Stomach (tissue), 9 donors: ENCODE results near the gene PKIB. TPM values are rescaled to one million over a fixed set of nuclear protein-coding genes. Genes with fewer than 3 reads are reported as not detected.
"Not testable (repeated sequence)": the region's sequence is repeated elsewhere in the genome, so short reads cannot be mapped to it uniquely, and the experiment has no call there.

Experiments used
- DNase-seq, 2 donors: peaks; one replicate each; pipeline versions ENCODE4 v3.0.0 to v3.0.0-alpha.2; 2013 to 2019
- H3K27ac ChIP-seq, 5 donors: fragments of 200-600 bp in 4 of 5; sonication (generic) in 4 of 5; one replicate each; pipeline ENCODE4 v1.5.1; 2013 to 2019; ENCODE audit warnings: mild to moderate bottlenecking in 1 of 5, moderate library complexity in 1 of 5
- H3K27me3 ChIP-seq, 3 donors: fragments of 200-600 bp; sonication (generic); one replicate each; pipeline ENCODE4 v1.5.1; 2017 to 2019; ENCODE audit warnings: mixed run types in 1 of 3
- H3K36me3 ChIP-seq, 4 donors: fragments of 200-600 bp; sonication (generic); 1 replicate in 3 of 4; 2 replicates in 1 of 4; pipeline ENCODE4 v1.5.1; 2016 to 2019
- H3K4me1 ChIP-seq, 4 donors: fragments of 200-600 bp; sonication (generic); one replicate each; pipeline ENCODE4 v1.5.1; 2016 to 2019
- H3K4me3 ChIP-seq, 4 donors: fragments of 200-600 bp; sonication (generic) in 3 of 4; one replicate each; pipeline ENCODE4 v1.5.1; 2016 to 2019; ENCODE audit warnings: mild to moderate bottlenecking in 1 of 4
- H3K9me3 ChIP-seq, 4 donors: fragments of 200-600 bp; sonication (generic); one replicate each; pipeline ENCODE4 v1.5.1; 2016 to 2019
- EP300 ChIP-seq: sonication (generic); formaldehyde crosslinking; IDR thresholded peaks from one replicate; pipeline ENCODE4 v1.6.1; 2017; ENCODE audit warnings: antibody characterized with exemption
- POLR2A ChIP-seq, 4 donors: fragments of 450-650 bp; IDR thresholded peaks; one replicate each; pipeline ENCODE4 v1.6.1; 2016; ENCODE audit warnings: antibody characterized with exemption in 4 of 4, control low read depth in 2 of 4, mild to moderate bottlenecking in 1 of 4, moderate library complexity in 1 of 4
- POLR2AphosphoS5 ChIP-seq, 3 donors: sonication (generic); formaldehyde crosslinking; IDR thresholded peaks; one replicate each; pipeline ENCODE4 v1.6.1; 2016; ENCODE audit warnings: antibody characterized with exemption in 3 of 3
- WGBS, 5 donors: extraction: QIAGEN DNeasy Blood & Tissue Kit in 3 of 5; methylation state at CpG; one replicate each; pipeline versions ENCODE4 v1.1.5 to v1.1.7; 2013 to 2018; 5-methylcytosine and 5-hydroxymethylcytosine counted together
- intact Hi-C: fragments of 100-400 bp; cut with DNase I; formaldehyde crosslinking; loops from one replicate; pipeline ENCODE4 v1.15.1; 2023; ENCODE audit warnings: low total_unique reads
- polyA plus RNA-seq, 3 donors: library from polyadenylated mRNA; stranded (reverse); fragments of 200-250 nt; gene quantifications; one replicate each; pipeline ENCODE4 v1.2.3, GENCODE V29; 2013
- total RNA-seq, 5 donors: library from RNA; depleted of rRNA; stranded (reverse); fragments of >200 nt; gene quantifications; one replicate each; pipeline versions ENCODE4 v1.1.0 to v1.2.3, GENCODE V29; 2014 to 2016
- TF ChIP-seq, protein P1 (sequence below), 7 experiments: fragments of 450-650 bp in 4 of 7; fragments of 200-600 bp in 3 of 7; sonication (generic) in 3 of 7; IDR thresholded peaks; one replicate each; pipeline ENCODE4 v1.5.1; 2016 to 2019; ENCODE audit warnings: antibody characterized with exemption in 7 of 7, control low read depth in 2 of 7, mild to moderate bottlenecking in 1 of 7
- donor health status: healthy with polysubstance abuse.
- donor health status: Bipolar disorder and iron deficiency.
- donor health status: healthy.

The PKIB gene
- total and polyA plus RNA-seq, 8 donors, result 7.6 to 128 (median 26.4) TPM

DNA sequence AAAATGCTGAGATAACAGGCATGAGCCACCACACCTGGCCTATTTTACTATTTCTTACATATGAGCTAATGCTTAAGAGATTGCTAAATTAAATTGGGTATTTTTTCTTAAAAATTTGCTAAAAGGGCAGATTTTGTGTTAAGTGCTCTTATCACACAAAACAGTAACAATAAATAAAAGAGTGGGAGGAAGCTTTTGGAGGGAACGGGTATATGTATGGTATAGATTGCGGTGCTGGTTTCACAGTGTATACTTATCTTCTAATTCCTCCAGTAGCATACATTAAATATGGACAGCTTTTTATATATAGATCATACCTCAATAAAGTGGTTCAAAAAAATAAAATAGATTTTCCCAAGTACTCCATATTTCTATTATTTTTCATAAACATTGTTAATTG, 129.9 kb downstream of the PKIB start:
- H3K27me3 ChIP-seq, result peaks cover 0 to 6% (median 0%) of the 10 kb centered on the region in 3 donors
- H3K4me1 ChIP-seq, result peaks cover 0 to 8% (median 0%) of the 10 kb centered on the region in 4 donors
- intact Hi-C loops, result no loop called here
- H3K9me3 ChIP-seq, result no peaks in the 10 kb centered on the region
- no peak for DNase-seq
- no peaks in the 10 kb centered on the region for H3K36me3 ChIP-seq
- TF ChIP-seq EP300 (no peak), POLR2AphosphoS5 (IDR thresholded peaks at IDR 0.05) (no peak), POLR2A (IDR thresholded peaks at IDR 0.05) (no peak)
- TF ChIP-seq, protein P1, sequence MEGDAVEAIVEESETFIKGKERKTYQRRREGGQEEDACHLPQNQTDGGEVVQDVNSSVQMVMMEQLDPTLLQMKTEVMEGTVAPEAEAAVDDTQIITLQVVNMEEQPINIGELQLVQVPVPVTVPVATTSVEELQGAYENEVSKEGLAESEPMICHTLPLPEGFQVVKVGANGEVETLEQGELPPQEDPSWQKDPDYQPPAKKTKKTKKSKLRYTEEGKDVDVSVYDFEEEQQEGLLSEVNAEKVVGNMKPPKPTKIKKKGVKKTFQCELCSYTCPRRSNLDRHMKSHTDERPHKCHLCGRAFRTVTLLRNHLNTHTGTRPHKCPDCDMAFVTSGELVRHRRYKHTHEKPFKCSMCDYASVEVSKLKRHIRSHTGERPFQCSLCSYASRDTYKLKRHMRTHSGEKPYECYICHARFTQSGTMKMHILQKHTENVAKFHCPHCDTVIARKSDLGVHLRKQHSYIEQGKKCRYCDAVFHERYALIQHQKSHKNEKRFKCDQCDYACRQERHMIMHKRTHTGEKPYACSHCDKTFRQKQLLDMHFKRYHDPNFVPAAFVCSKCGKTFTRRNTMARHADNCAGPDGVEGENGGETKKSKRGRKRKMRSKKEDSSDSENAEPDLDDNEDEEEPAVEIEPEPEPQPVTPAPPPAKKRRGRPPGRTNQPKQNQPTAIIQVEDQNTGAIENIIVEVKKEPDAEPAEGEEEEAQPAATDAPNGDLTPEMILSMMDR (IDR thresholded peaks at IDR 0.05), result no peak
- no peak overlapping the region for H3K4me3 ChIP-seq
- WGBS, 5 donors, result 92 to 98% (median 97%) methylated on average over 2 of the region's 2 CpGs
- H3K27ac ChIP-seq, result no peak overlapping the region

DNA sequence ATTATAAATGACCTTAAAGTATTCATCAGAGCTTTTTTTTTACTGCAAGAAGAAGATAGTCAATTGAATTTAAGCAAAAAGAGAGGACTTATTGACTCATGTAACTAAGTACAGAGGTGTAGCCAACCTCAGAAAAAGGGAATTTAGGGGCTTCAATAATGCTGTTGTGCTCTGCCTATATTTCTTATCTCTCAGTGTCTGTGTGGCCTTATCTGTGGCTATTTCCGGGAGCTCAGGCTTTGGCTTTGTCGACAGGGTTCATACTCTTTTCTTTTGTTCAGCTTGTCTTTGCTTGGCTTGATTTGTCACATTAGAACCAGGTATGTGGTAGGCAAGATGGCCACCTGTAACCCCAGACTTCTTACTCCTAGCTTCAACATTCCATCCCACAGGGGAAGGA, 130.7 kb downstream of the PKIB start:
- no peaks in the 10 kb centered on the region for H3K9me3 ChIP-seq
- peaks cover 0 to 6% (median 0%) of the 10 kb centered on the region in 3 donors for H3K27me3 ChIP-seq
- no peak for TF ChIP-seq POLR2AphosphoS5 (IDR thresholded peaks at IDR 0.05)
- TF ChIP-seq POLR2A (IDR thresholded peaks at IDR 0.05), result no peak
- TF ChIP-seq, protein P1 (IDR thresholded peaks at IDR 0.05), result no peak
- no peak for TF ChIP-seq EP300
- DNase-seq, result no peak
- H3K4me3 ChIP-seq, result no peak overlapping the region
- H3K27ac ChIP-seq, result no peak overlapping the region
- H3K4me1 ChIP-seq, result no peaks in the 10 kb centered on the region
- 28 to 62% (median 34%) methylated on average over 2 of the region's 2 CpGs for WGBS, 5 donors
- H3K36me3 ChIP-seq, result no peaks in the 10 kb centered on the region
- intact Hi-C loops, result no loop called here

DNA sequence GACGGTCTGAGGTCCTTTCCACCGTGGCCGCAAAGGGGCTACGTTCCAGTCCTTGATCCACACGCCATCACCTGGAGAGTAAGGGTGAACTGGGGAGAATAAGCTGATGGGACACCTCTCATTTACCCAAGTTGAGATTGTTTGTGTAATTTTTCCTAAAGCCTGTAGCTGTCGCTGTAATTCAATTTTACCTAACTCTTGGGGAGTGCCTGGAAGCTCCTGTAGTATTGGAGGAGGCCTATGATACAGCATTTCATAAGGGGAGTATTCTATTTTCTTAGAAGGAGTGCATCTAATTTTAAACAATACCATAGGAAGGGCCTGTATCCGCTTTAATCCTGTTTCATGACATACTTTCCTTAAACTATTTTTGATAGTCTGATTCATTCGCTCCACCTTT, 134.0 kb downstream of the PKIB start:
- H3K4me3 ChIP-seq, H3K36me3 ChIP-seq, DNase-seq, H3K4me1 ChIP-seq, H3K27me3 ChIP-seq, intact Hi-C loops, H3K9me3 ChIP-seq, H3K27ac ChIP-seq: not testable (repeated sequence)
- TF ChIP-seq, protein P1 (IDR thresholded peaks at IDR 0.05), result peak in 3 of 7 experiments; percentile 20 to 38 (median 20)
- 31 to 49% (median 39%) methylated on average over 7 to 8 of the region's 8 CpGs for WGBS, 5 donors

DNA sequence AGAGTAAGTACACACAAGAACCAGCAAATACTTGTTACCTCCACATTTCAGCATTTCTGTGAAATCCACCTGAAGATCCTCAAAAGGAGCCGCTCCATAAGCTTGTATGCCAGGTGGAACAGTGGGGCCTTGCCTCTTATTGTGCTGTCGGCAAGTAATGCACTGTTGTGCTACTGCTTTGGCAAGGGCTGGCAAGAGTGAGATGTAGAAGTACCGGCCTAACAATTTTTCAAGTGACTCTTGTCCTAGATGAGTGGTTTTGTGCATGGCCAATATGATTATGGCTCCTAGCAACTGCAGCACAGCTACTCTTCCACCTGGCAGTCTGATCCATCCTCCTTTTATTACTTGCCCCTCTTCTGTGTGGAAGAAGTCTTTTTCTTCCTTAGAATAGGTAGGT, 134.7 kb downstream of the PKIB start:
- H3K36me3 ChIP-seq, H3K4me1 ChIP-seq, DNase-seq, H3K9me3 ChIP-seq, H3K4me3 ChIP-seq, H3K27ac ChIP-seq, H3K27me3 ChIP-seq: not testable (repeated sequence)
- intact Hi-C loops, result loop anchor here (5.0 kb wide), 1 partner anchor 92 kb away; no protein-coding TSS in a partner anchor
- 79 to 96% (median 94%) methylated on average over 3 of the region's 3 CpGs for WGBS, 5 donors

DNA sequence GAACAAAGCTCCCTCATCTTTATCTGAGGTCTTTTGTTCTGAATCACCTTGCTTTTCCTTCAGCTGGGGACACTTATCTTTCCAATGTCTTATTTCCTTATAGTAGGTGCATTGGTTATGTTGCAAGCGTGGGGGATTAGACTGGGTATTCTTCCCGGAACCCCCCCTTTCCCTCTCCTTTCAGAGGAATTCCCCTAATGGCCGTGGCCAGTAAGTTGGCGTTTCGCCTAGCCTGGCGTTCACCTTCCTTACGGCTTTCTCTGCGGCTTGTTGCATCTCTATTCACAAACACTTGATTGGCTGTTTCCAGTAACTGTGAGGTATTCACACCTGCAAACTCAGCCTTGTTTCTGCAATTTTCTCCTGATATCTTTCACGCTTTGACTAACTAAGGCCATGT, 136.5 kb downstream of the PKIB start:
- no peak for TF ChIP-seq POLR2AphosphoS5 (IDR thresholded peaks at IDR 0.05)
- TF ChIP-seq, protein P1 (IDR thresholded peaks at IDR 0.05), result no peak
- intact Hi-C loops, result loop anchor here (5.0 kb wide), 1 partner anchor 91 kb away; no protein-coding TSS in a partner anchor
- H3K27me3 ChIP-seq, result no peaks in the 10 kb centered on the region

More for the DNA sequence above, 136.5 kb downstream of the PKIB start:
- no peak for DNase-seq
- H3K4me1 ChIP-seq, result no peaks in the 10 kb centered on the region
- H3K36me3 ChIP-seq, result no peaks in the 10 kb centered on the region
- H3K4me3 ChIP-seq, result no peak overlapping the region
- H3K9me3 ChIP-seq, result no peaks in the 10 kb centered on the region
- no peak overlapping the region for H3K27ac ChIP-seq
- WGBS, 5 donors, result 75 to 86% (median 84%) methylated on average over 9 of the region's 9 CpGs
